Keratinocyte (primary cell): ENCODE measurements around the gene S100PBP.

Experiments used
- CTCF ChIP-seq, 3 experiments: IDR thresholded peaks in 1 of 3; conservative IDR thresholded peaks in 1 of 3; optimal IDR thresholded peaks in 1 of 3; 2 replicates in 2 of 3; 3 replicates in 1 of 3; pipeline versions ENCODE3 to v1.5.1; 2011; ENCODE audit warnings: low read length in 3 of 3, mild to moderate bottlenecking in 3 of 3, moderate library complexity in 2 of 3, control low read depth in 1 of 3, inconsistent platforms in 1 of 3; ENCODE audit not compliant: insufficient read depth in 2 of 3; ENCODE audit errors: extremely low read depth in 1 of 3
- EZH2 ChIP-seq: IDR thresholded peaks from one replicate; pipeline ENCODE4 v1.6.1; 2012; ENCODE audit warnings: inconsistent platforms, mild to moderate bottlenecking, low read length, moderate library complexity

GRCh38 chr1:32811917-32812316, 5.5 kb upstream of the S100PBP start:
- TF ChIP-seq CTCF (optimal IDR thresholded peaks at IDR 0.05 in 1 of 3, IDR thresholded peaks at IDR 0.05 in 1 of 3, conservative IDR thresholded peaks at IDR 0.05 in 1 of 3; ENCODE audit: extremely low read depth in 1 of 3, insufficient read depth in 2 of 3, low read length in 3 of 3): no peak
- no peak for TF ChIP-seq EZH2
